ENCODE results near the gene KLF1. TPM values are rescaled to one million over a fixed set of nuclear protein-coding genes. Genes with fewer than 3 reads are reported as not detected.

Gene KLF1
- total RNA-seq, 1 donor from 2014 or later: not detected

- H3K4me3 Mint-ChIP-seq (ENCODE audit: unreplicated experiment): no peak overlapping the region
- Histone ChIP-seq H2AFZ (ENCODE audit: low read depth, low read length) (no peak overlapping the region), H3K9me3 (ENCODE audit: insufficient read depth, low read depth, low read length) (peaks cover 17% of the 10 kb centered on the region), H3K4me1 (ENCODE audit: insufficient read depth, low read length) (no peaks in the 10 kb centered on the region), H3K9ac (ENCODE audit: low read length) (no peak overlapping the region), H3K27me3 (ENCODE audit: insufficient read depth, low read length) (peaks cover 22% of the 10 kb centered on the region), H3K4me2 (ENCODE audit: low read length) (no peak overlapping the region), H3K27ac (ENCODE audit: low read depth, low read length) (no peak overlapping the region), H3K79me2 (ENCODE audit: insufficient read depth, low read length) (no peaks in the 10 kb centered on the region), H3K36me3 (ENCODE audit: insufficient read depth, low read length) (no peaks in the 10 kb centered on the region), H3K4me3 (ENCODE audit: insufficient read depth, low read depth, low read length) (no peak overlapping the region), H4K20me1 (ENCODE audit: insufficient read depth, low read length) (no peaks in the 10 kb centered on the region)
- H3K27me3 Mint-ChIP-seq (ENCODE audit: low read depth, unreplicated experiment): peaks cover 35% of the 10 kb centered on the region
- H3K36me3 Mint-ChIP-seq (ENCODE audit: low read depth, unreplicated experiment): no peaks in the 10 kb centered on the region
- TF ChIP-seq CTCF (IDR thresholded peaks at IDR 0.05; ENCODE audit: insufficient read depth, low read depth, low read length) (no peak), EZH2 (IDR thresholded peaks at IDR 0.05; ENCODE audit: insufficient read depth, low read length) (peak; percentile 4)
- H3K9me3 Mint-ChIP-seq (ENCODE audit: unreplicated experiment): no peaks in the 10 kb centered on the region
- no peak overlapping the region for H3K27ac Mint-ChIP-seq (ENCODE audit: unreplicated experiment)
- no peaks in the 10 kb centered on the region for H3K4me1 Mint-ChIP-seq (ENCODE audit: low read depth, unreplicated experiment)
- FAIRE-seq (no peak), DNase-seq (ENCODE audit: low read depth) (no peak)
These were observed 2.4 kb downstream of the KLF1 start for GRCh38 chr19:12884627-12884925.

- Histone ChIP-seq H3K4me1 (ENCODE audit: insufficient read depth, low read length) (no peaks in the 10 kb centered on the region), H3K4me3 (ENCODE audit: insufficient read depth, low read depth, low read length) (no peak overlapping the region), H3K36me3 (ENCODE audit: insufficient read depth, low read length) (no peaks in the 10 kb centered on the region), H3K27me3 (ENCODE audit: insufficient read depth, low read length) (peaks cover 24% of the 10 kb centered on the region), H3K79me2 (ENCODE audit: insufficient read depth, low read length) (no peaks in the 10 kb centered on the region), H3K27ac (ENCODE audit: low read depth, low read length) (no peak overlapping the region), H3K9me3 (ENCODE audit: insufficient read depth, low read depth, low read length) (peaks cover 17% of the 10 kb centered on the region), H4K20me1 (ENCODE audit: insufficient read depth, low read length) (no peaks in the 10 kb centered on the region), H3K4me2 (ENCODE audit: low read length) (no peak overlapping the region), H3K9ac (ENCODE audit: low read length) (no peak overlapping the region), H2AFZ (ENCODE audit: low read depth, low read length) (no peak overlapping the region)
- TF ChIP-seq EZH2 (IDR thresholded peaks at IDR 0.05; ENCODE audit: insufficient read depth, low read length) (no peak), CTCF (IDR thresholded peaks at IDR 0.05; ENCODE audit: insufficient read depth, low read depth, low read length) (no peak)
- Mint-ChIP-seq H3K9me3 (ENCODE audit: unreplicated experiment) (no peaks in the 10 kb centered on the region), H3K4me1 (ENCODE audit: low read depth, unreplicated experiment) (no peaks in the 10 kb centered on the region), H3K27me3 (ENCODE audit: low read depth, unreplicated experiment) (peaks cover 35% of the 10 kb centered on the region), H3K36me3 (ENCODE audit: low read depth, unreplicated experiment) (no peaks in the 10 kb centered on the region), H3K27ac (ENCODE audit: unreplicated experiment) (no peak overlapping the region), H3K4me3 (ENCODE audit: unreplicated experiment) (no peak overlapping the region)
- DNase-seq (ENCODE audit: low read depth) (no peak), FAIRE-seq (no peak)
These were observed 2.8 kb downstream of the KLF1 start for GRCh38 chr19:12884202-12884601.

GRCh38 chr19:12882589-12882988, 4.4 kb downstream of the KLF1 start:
- peaks cover 8% of the 10 kb centered on the region for H3K36me3 Mint-ChIP-seq (ENCODE audit: low read depth, unreplicated experiment)
- H3K27ac ChIP-seq (ENCODE audit: low read depth, low read length): no peak overlapping the region
- no peaks in the 10 kb centered on the region for H3K4me1 Mint-ChIP-seq (ENCODE audit: low read depth, unreplicated experiment)
- TF ChIP-seq EZH2 (IDR thresholded peaks at IDR 0.05; ENCODE audit: insufficient read depth, low read length) (no peak), CTCF (IDR thresholded peaks at IDR 0.05; ENCODE audit: insufficient read depth, low read depth, low read length) (no peak)
- H4K20me1 ChIP-seq (ENCODE audit: insufficient read depth, low read length): no peaks in the 10 kb centered on the region
- no peaks in the 10 kb centered on the region for H3K79me2 ChIP-seq (ENCODE audit: insufficient read depth, low read length)
- H3K9ac ChIP-seq (ENCODE audit: low read length): no peak overlapping the region
- DNase-seq (ENCODE audit: low read depth) (no peak), FAIRE-seq (no peak)
- H3K36me3 ChIP-seq (ENCODE audit: insufficient read depth, low read length): no peaks in the 10 kb centered on the region
- H3K9me3 Mint-ChIP-seq (ENCODE audit: unreplicated experiment): no peaks in the 10 kb centered on the region
- H3K27me3 Mint-ChIP-seq (ENCODE audit: low read depth, unreplicated experiment): peaks cover 26% of the 10 kb centered on the region
- H2AFZ ChIP-seq (ENCODE audit: low read depth, low read length): no peak overlapping the region
- H3K4me3 ChIP-seq (ENCODE audit: insufficient read depth, low read depth, low read length): no peak overlapping the region
- no peak overlapping the region for H3K4me3 Mint-ChIP-seq (ENCODE audit: unreplicated experiment)
- no peak overlapping the region for H3K4me2 ChIP-seq (ENCODE audit: low read length)
- H3K27me3 ChIP-seq (ENCODE audit: insufficient read depth, low read length): peaks cover 24% of the 10 kb centered on the region
- no peaks in the 10 kb centered on the region for H3K4me1 ChIP-seq (ENCODE audit: insufficient read depth, low read length)
- H3K27ac Mint-ChIP-seq (ENCODE audit: unreplicated experiment): no peak overlapping the region
- peaks cover 17% of the 10 kb centered on the region for H3K9me3 ChIP-seq (ENCODE audit: insufficient read depth, low read depth, low read length)
